Activated naive CD8-positive, alpha-beta T cell (primary cell): Measurements from ENCODE around the gene ASB3.
"Not testable (repeated sequence)": the region's sequence is repeated elsewhere in the genome, so short reads cannot be mapped to it uniquely, and the experiment has no call there.

ENCODE experiments used
- H3K27ac Mint-ChIP-seq: one replicate; pipeline ENCODE4 v1.8.0; 2021; ENCODE audit warnings: mixed read lengths
- H3K27me3 Mint-ChIP-seq: one replicate; pipeline ENCODE4 v1.8.0; 2021; ENCODE audit warnings: mixed read lengths
- H3K36me3 Mint-ChIP-seq: one replicate; pipeline ENCODE4 v1.8.0; 2021; ENCODE audit warnings: mixed read lengths
- H3K4me1 Mint-ChIP-seq: one replicate; pipeline ENCODE4 v1.8.0; 2021; ENCODE audit warnings: low read depth, mixed read lengths
- H3K4me3 Mint-ChIP-seq: one replicate; pipeline ENCODE4 v1.8.0; 2021; ENCODE audit warnings: mild to moderate bottlenecking, mixed read lengths
- H3K9me3 Mint-ChIP-seq: one replicate; pipeline ENCODE4 v1.8.0; 2021; ENCODE audit warnings: low read depth, mixed read lengths

The ASB3 gene

GRCh38 chr2:53727921-53728320 lies 58.8 kb downstream of the ASB3 start:
- H3K4me3 Mint-ChIP-seq: no peak overlapping the region
- no peaks in the 10 kb centered on the region for H3K27me3 Mint-ChIP-seq
- H3K27ac Mint-ChIP-seq: no peak overlapping the region
- peaks cover 27% of the 10 kb centered on the region for H3K36me3 Mint-ChIP-seq
- peaks cover 11% of the 10 kb centered on the region for H3K4me1 Mint-ChIP-seq
- no peaks in the 10 kb centered on the region for H3K9me3 Mint-ChIP-seq

- Mint-ChIP-seq H3K9me3 (no peaks in the 10 kb centered on the region), H3K36me3 (peaks cover 30% of the 10 kb centered on the region), H3K4me3 (no peak overlapping the region), H3K4me1 (peaks cover 21% of the 10 kb centered on the region), H3K27ac (no peak overlapping the region), H3K27me3 (no peaks in the 10 kb centered on the region)
These were observed 61.1 kb downstream of the ASB3 start for GRCh38 chr2:53725662-53726061.

GRCh38 chr2:53724536-53724935 lies 62.2 kb downstream of the ASB3 start:
- H3K9me3 Mint-ChIP-seq: no peaks in the 10 kb centered on the region
- no peak overlapping the region for H3K27ac Mint-ChIP-seq
- peaks cover 21% of the 10 kb centered on the region for H3K4me1 Mint-ChIP-seq

GRCh38 chr2:53720944-53721343 lies 65.8 kb downstream of the ASB3 start:
- H3K27ac Mint-ChIP-seq, H3K27me3 Mint-ChIP-seq, H3K9me3 Mint-ChIP-seq, H3K4me3 Mint-ChIP-seq: not testable (repeated sequence)
- H3K36me3 Mint-ChIP-seq: peaks cover 37% of the 10 kb centered on the region
- peaks cover 22% of the 10 kb centered on the region for H3K4me1 Mint-ChIP-seq

More at GRCh38 chr2:53724536-53724935, 62.2 kb downstream of the ASB3 start:
- Mint-ChIP-seq H3K27me3 (no peaks in the 10 kb centered on the region), H3K36me3 (peaks cover 28% of the 10 kb centered on the region), H3K4me3 (no peak overlapping the region)

GRCh38 chr2:53715568-53715967 lies 71.2 kb downstream of the ASB3 start:
- Mint-ChIP-seq H3K27ac (no peak overlapping the region), H3K4me1 (peaks cover 2% of the 10 kb centered on the region), H3K27me3 (no peaks in the 10 kb centered on the region), H3K9me3 (peaks cover 6% of the 10 kb centered on the region), H3K36me3 (peaks cover 33% of the 10 kb centered on the region), H3K4me3 (no peak overlapping the region)

GRCh38 chr2:53711271-53711780 lies 75.4 kb downstream of the ASB3 start:
- no peaks in the 10 kb centered on the region for H3K27me3 Mint-ChIP-seq
- peaks cover 40% of the 10 kb centered on the region for H3K36me3 Mint-ChIP-seq
- H3K27ac Mint-ChIP-seq: no peak overlapping the region
- H3K9me3 Mint-ChIP-seq: peaks cover 4% of the 10 kb centered on the region
- no peaks in the 10 kb centered on the region for H3K4me1 Mint-ChIP-seq
- H3K4me3 Mint-ChIP-seq: no peak overlapping the region

- H3K4me3 Mint-ChIP-seq: no peak overlapping the region
These were observed 77.8 kb downstream of the ASB3 start for GRCh38 chr2:53708988-53709387.

GRCh38 chr2:53701221-53701620 lies 85.5 kb downstream of the ASB3 start:
- no peak overlapping the region for H3K27ac Mint-ChIP-seq
- no peak overlapping the region for H3K4me3 Mint-ChIP-seq
- no peaks in the 10 kb centered on the region for H3K4me1 Mint-ChIP-seq
- H3K27me3 Mint-ChIP-seq: no peaks in the 10 kb centered on the region
- peaks cover 40% of the 10 kb centered on the region for H3K36me3 Mint-ChIP-seq
- no peaks in the 10 kb centered on the region for H3K9me3 Mint-ChIP-seq

More at GRCh38 chr2:53708988-53709387, 77.8 kb downstream of the ASB3 start:
- Mint-ChIP-seq H3K27ac (no peak overlapping the region), H3K36me3 (peaks cover 31% of the 10 kb centered on the region), H3K27me3 (no peaks in the 10 kb centered on the region), H3K9me3 (peaks cover 4% of the 10 kb centered on the region), H3K4me1 (no peaks in the 10 kb centered on the region)

GRCh38 chr2:53697686-53698085 lies 89.1 kb downstream of the ASB3 start:
- H3K4me1 Mint-ChIP-seq: no peaks in the 10 kb centered on the region
- H3K4me3 Mint-ChIP-seq: no peak overlapping the region
- no peaks in the 10 kb centered on the region for H3K9me3 Mint-ChIP-seq
- H3K36me3 Mint-ChIP-seq: peaks cover 44% of the 10 kb centered on the region
- H3K27me3 Mint-ChIP-seq: no peaks in the 10 kb centered on the region
- H3K27ac Mint-ChIP-seq: no peak overlapping the region

GRCh38 chr2:53697092-53697491 lies 89.7 kb downstream of the ASB3 start:
- Mint-ChIP-seq H3K9me3 (no peaks in the 10 kb centered on the region), H3K4me1 (no peaks in the 10 kb centered on the region), H3K4me3 (no peak overlapping the region), H3K27ac (no peak overlapping the region), H3K36me3 (peaks cover 43% of the 10 kb centered on the region), H3K27me3 (no peaks in the 10 kb centered on the region)

GRCh38 chr2:53695575-53695974 lies 91.2 kb downstream of the ASB3 start:
- H3K9me3 Mint-ChIP-seq: no peaks in the 10 kb centered on the region
- H3K36me3 Mint-ChIP-seq: peaks cover 44% of the 10 kb centered on the region
- no peak overlapping the region for H3K27ac Mint-ChIP-seq
- H3K27me3 Mint-ChIP-seq: no peaks in the 10 kb centered on the region
- H3K4me1 Mint-ChIP-seq: no peaks in the 10 kb centered on the region
- no peak overlapping the region for H3K4me3 Mint-ChIP-seq

GRCh38 chr2:53694096-53694771 lies 92.5 kb downstream of the ASB3 start:
- Mint-ChIP-seq H3K27ac (no peak overlapping the region), H3K36me3 (peaks cover 40% of the 10 kb centered on the region), H3K9me3 (no peaks in the 10 kb centered on the region), H3K4me3 (no peak overlapping the region), H3K4me1 (no peaks in the 10 kb centered on the region), H3K27me3 (no peaks in the 10 kb centered on the region)

GRCh38 chr2:53690876-53691275 lies 95.9 kb downstream of the ASB3 start:
- no peaks in the 10 kb centered on the region for H3K9me3 Mint-ChIP-seq
- no peak overlapping the region for H3K27ac Mint-ChIP-seq
- H3K4me3 Mint-ChIP-seq: no peak overlapping the region
- H3K27me3 Mint-ChIP-seq: no peaks in the 10 kb centered on the region
- no peaks in the 10 kb centered on the region for H3K4me1 Mint-ChIP-seq
- peaks cover 31% of the 10 kb centered on the region for H3K36me3 Mint-ChIP-seq

GRCh38 chr2:53672881-53673522 lies 113.8 kb downstream of the ASB3 start:
- H3K4me3 Mint-ChIP-seq: no peak overlapping the region

GRCh38 chr2:53670331-53670730 lies 116.4 kb downstream of the ASB3 start:
- H3K9me3 Mint-ChIP-seq: no peaks in the 10 kb centered on the region
- H3K4me1 Mint-ChIP-seq: no peaks in the 10 kb centered on the region
- peaks cover 27% of the 10 kb centered on the region for H3K36me3 Mint-ChIP-seq
- no peak overlapping the region for H3K4me3 Mint-ChIP-seq
- no peak overlapping the region for H3K27ac Mint-ChIP-seq
- no peaks in the 10 kb centered on the region for H3K27me3 Mint-ChIP-seq

More at GRCh38 chr2:53672881-53673522, 113.8 kb downstream of the ASB3 start:
- H3K27me3 Mint-ChIP-seq: no peaks in the 10 kb centered on the region
- peaks cover 17% of the 10 kb centered on the region for H3K36me3 Mint-ChIP-seq
- H3K27ac Mint-ChIP-seq: no peak overlapping the region
- no peaks in the 10 kb centered on the region for H3K4me1 Mint-ChIP-seq
- H3K9me3 Mint-ChIP-seq: no peaks in the 10 kb centered on the region
